IgD-negative memory B cell (primary cell): Measurements from ENCODE around the gene TBX10. TPM values are rescaled to one million over a fixed set of nuclear protein-coding genes. Genes with fewer than 3 reads are reported as not detected.
"Not testable (repeated sequence)": the region's sequence is repeated elsewhere in the genome, so short reads cannot be mapped to it uniquely, and the experiment has no call there.

Source experiments
- H3K27ac Mint-ChIP-seq, 3 donors: one replicate each; pipeline ENCODE4 v1.8.0; 2020 to 2022; ENCODE audit warnings: mild to moderate bottlenecking in 3 of 3, mixed read lengths in 3 of 3, moderate library complexity in 1 of 3
- H3K27me3 Mint-ChIP-seq: one replicate; pipeline ENCODE4 v1.8.0; 2021; ENCODE audit warnings: mixed read lengths
- H3K36me3 Mint-ChIP-seq: one replicate; pipeline ENCODE4 v1.8.0; 2020; ENCODE audit warnings: mild to moderate bottlenecking, mixed read lengths
- H3K4me1 Mint-ChIP-seq, 3 donors: one replicate each; pipeline ENCODE4 v1.8.0; 2020 to 2022; ENCODE audit warnings: mixed read lengths in 3 of 3, mild to moderate bottlenecking in 1 of 3
- H3K4me3 Mint-ChIP-seq, 4 donors: one replicate each; pipeline ENCODE4 v1.8.0; 2020 to 2022; ENCODE audit warnings: mild to moderate bottlenecking in 4 of 4, mixed read lengths in 4 of 4, moderate library complexity in 3 of 4
- H3K9me3 Mint-ChIP-seq, 3 donors: one replicate each; pipeline ENCODE4 v1.8.0; 2020 to 2021; ENCODE audit warnings: mixed read lengths in 3 of 3, mild to moderate bottlenecking in 1 of 3
- polyA plus RNA-seq: library from polyadenylated mRNA; unstranded; fragments of 300-500 nt; fragmentation: Illumina TruSeq; gene quantifications from one replicate; pipeline ENCODE4 v1.2.3, GENCODE V29; 2021

Gene TBX10
- not detected for polyA plus RNA-seq

DNA sequence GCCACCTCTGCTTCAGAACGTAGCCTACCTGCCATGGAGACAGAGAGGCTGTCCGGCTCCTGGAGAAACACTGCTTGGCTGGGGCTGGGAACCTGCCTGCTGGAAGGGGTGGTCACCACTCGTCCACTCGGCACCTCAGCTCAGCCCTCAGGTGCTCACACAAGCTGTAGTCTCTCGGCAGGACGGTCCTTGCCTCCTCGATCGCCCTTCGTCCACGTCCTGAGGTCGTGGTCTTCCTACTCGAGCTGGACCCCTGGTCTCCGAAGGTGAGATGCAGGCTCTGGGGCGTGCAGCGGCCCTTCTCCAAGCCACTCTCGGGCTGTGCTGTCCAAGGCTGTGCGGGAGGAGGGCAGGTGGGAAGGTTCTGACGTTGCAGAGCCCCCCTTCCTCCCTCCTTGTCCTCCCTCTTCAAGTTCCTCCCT is at the start of gene TBX10:
TSS of gene TBX10 (minus strand) at position 326 of the 422 bp plus-strand sequence. CDS start at position 35, 291 bp downstream.
- peaks cover 11% of the 10 kb centered on the region for H3K27me3 Mint-ChIP-seq
- peak within 1 kb of the TSS in 1 of 4 donors; percentile 45 for H3K4me3 Mint-ChIP-seq
- H3K9me3 Mint-ChIP-seq = peaks cover 0 to 4% (median 0%) of the 10 kb centered on the region in 3 donors
- H3K36me3 Mint-ChIP-seq = peaks cover 1% of the 10 kb centered on the region
- H3K4me1 Mint-ChIP-seq = peaks cover 3 to 6% (median 5%) of the 10 kb centered on the region in 3 donors
- no peak within 1 kb of the TSS for H3K27ac Mint-ChIP-seq

- Mint-ChIP-seq H3K9me3 (no peaks in the 10 kb centered on the region), H3K27me3 (peaks cover 24% of the 10 kb centered on the region), H3K4me1 (no peaks in the 10 kb centered on the region), H3K36me3 (no peaks in the 10 kb centered on the region), H3K4me3 (no peak overlapping the region), H3K27ac (no peak overlapping the region)
Measured at GRCh38 chr11:67689178-67689577, 49.6 kb upstream of the TBX10 start.

DNA sequence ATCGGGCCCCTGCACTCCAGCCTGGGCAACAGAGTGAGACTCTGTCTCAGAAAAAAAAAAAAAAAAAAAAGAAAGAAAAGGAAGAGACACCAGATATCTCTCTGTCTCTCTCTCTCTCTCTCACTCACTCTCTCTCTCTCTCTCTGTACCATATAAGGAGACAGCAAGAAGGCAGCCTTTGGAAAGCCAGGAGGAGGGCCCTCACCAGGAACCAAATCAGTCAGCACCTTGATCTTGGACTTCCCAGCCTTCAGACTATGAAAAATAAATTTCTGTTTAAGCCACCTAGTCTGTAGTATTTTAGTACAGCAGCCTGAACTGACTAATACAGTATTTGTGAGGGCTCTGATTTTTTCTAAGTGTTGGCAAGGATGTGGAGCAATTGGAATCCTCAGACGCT is 48.4 kb upstream of the TBX10 start:
- no peak overlapping the region for H3K27ac Mint-ChIP-seq
- no peaks in the 10 kb centered on the region for H3K9me3 Mint-ChIP-seq
- H3K27me3 Mint-ChIP-seq = peaks cover 24% of the 10 kb centered on the region
- no peaks in the 10 kb centered on the region for H3K4me1 Mint-ChIP-seq
- no peak overlapping the region for H3K4me3 Mint-ChIP-seq
- no peaks in the 10 kb centered on the region for H3K36me3 Mint-ChIP-seq

GRCh38 chr11:67685641-67686332 is 46.2 kb upstream of the TBX10 start:
- not testable (repeated sequence) for H3K27ac Mint-ChIP-seq, H3K9me3 Mint-ChIP-seq, H3K4me3 Mint-ChIP-seq, H3K4me1 Mint-ChIP-seq, H3K36me3 Mint-ChIP-seq
- H3K27me3 Mint-ChIP-seq = peaks cover 24% of the 10 kb centered on the region

GRCh38 chr11:67682126-67683034 is 42.8 kb upstream of the TBX10 start:
- H3K27me3 Mint-ChIP-seq = peaks cover 14% of the 10 kb centered on the region
- H3K9me3 Mint-ChIP-seq, H3K27ac Mint-ChIP-seq, H3K4me3 Mint-ChIP-seq, H3K4me1 Mint-ChIP-seq, H3K36me3 Mint-ChIP-seq: not testable (repeated sequence)

GRCh38 chr11:67680696-67681470 is 41.3 kb upstream of the TBX10 start:
- Mint-ChIP-seq H3K4me1 (no peaks in the 10 kb centered on the region), H3K27me3 (peaks cover 17% of the 10 kb centered on the region), H3K36me3 (no peaks in the 10 kb centered on the region), H3K4me3 (no peak overlapping the region), H3K9me3 (peaks cover 0 to 3% (median 1%) of the 10 kb centered on the region in 3 donors), H3K27ac (no peak overlapping the region)

DNA sequence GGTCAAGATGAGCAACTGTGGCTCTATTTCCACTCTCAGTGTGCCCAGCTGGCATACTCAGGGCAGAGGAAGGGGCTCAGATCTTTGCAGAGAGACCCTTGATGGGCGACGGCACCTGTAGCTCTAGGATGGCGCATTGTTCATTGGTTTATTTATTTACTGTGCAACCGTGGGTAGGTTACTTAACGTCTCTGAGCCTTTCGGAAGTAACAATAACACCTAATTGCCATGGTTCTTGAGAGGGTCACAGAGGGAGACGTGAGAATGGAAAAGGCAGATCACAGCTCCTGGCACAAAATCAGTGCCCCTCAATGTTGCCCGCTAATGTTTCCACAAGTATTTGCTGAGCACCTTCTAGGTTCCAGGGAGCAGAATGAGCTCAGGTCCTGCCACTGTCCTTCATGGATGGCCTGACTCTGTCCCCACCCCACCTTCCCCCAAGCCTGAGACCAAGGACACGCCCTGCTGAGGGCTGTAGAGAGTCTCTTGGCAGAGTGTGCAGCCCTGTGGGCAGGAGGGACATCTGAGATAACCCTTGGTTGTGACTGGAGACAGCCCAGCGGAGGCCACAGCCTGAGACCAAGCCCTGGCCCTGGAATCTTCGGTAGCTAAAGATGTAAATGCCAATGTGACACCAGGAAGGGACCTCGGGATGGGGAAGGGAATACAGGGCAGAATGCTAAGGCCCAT is 35.6 kb upstream of the TBX10 start:
- Mint-ChIP-seq H3K4me1 (no peaks in the 10 kb centered on the region), H3K36me3 (no peaks in the 10 kb centered on the region), H3K27ac (peak overlapping the region in 1 of 3 donors; percentile 37), H3K9me3 (peaks cover 0 to 3% (median 1%) of the 10 kb centered on the region in 3 donors), H3K27me3 (peaks cover 37% of the 10 kb centered on the region), H3K4me3 (no peak overlapping the region)

DNA sequence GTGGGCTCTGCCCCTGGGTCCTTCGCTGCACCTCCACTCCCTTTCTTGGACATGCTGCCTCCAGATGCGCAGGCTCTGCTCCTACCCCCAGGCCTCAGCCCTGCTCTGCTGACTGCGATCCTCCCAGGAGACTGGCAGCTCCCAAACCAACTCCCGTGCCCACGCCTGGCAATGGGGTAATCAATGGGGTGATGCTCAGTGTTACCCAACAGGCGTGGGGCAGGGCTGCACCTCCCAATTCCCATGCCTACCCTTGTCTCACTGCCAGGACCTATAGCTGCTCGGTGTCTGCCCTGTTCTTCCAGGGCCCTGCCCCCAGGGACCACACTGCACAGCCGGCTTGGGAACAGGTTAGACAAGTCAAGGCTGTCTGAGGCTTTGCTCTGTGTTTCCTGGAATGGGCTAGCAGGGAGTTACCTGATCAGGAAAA is 34.9 kb upstream of the TBX10 start, which contains the start of gene ALDH3B2:
TSS of gene ALDH3B2 (minus strand) at position 182 of the 430 bp plus-strand sequence. CDS start 7,688 bp downstream, outside the sequence.
- Mint-ChIP-seq H3K4me3 (no peak within 1 kb of the TSS), H3K9me3 (peaks cover 0 to 3% (median 1%) of the 10 kb centered on the region in 3 donors), H3K27me3 (peaks cover 37% of the 10 kb centered on the region), H3K4me1 (no peaks in the 10 kb centered on the region), H3K27ac (peak within 1 kb of the TSS in 2 of 3 donors; percentile 37 to 53), H3K36me3 (no peaks in the 10 kb centered on the region)

DNA sequence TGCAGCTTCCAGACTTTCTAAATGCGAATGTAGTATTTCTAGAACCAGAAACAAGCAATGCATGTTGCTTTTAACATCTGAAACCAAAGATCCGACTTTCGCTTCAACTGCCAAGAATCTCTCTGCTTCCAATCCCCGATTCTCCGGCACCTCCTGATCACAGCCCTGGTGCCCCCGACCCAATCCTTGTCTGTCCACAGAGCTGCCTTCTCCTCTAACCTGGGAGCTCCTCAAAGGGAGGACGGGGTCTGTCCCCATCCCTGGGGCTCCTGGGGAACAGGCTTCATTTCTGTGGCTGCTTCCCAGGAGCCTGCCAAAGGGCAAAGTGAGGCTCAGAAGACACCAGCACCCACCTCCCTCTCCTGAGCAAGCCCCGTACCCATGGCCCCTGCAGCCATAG is 34.3 kb upstream of the TBX10 start:
- Mint-ChIP-seq H3K27me3 (peaks cover 37% of the 10 kb centered on the region), H3K9me3 (peaks cover 0 to 3% (median 1%) of the 10 kb centered on the region in 3 donors), H3K4me1 (no peaks in the 10 kb centered on the region), H3K36me3 (no peaks in the 10 kb centered on the region), H3K4me3 (no peak overlapping the region), H3K27ac (no peak overlapping the region)

- peaks cover 0 to 3% (median 1%) of the 10 kb centered on the region in 3 donors for H3K9me3 Mint-ChIP-seq
- peaks cover 37% of the 10 kb centered on the region for H3K27me3 Mint-ChIP-seq
- no peaks in the 10 kb centered on the region for H3K36me3 Mint-ChIP-seq
- H3K4me3 Mint-ChIP-seq = no peak overlapping the region
- no peak overlapping the region for H3K27ac Mint-ChIP-seq
- no peaks in the 10 kb centered on the region for H3K4me1 Mint-ChIP-seq
Measured at GRCh38 chr11:67673358-67673757, 33.8 kb upstream of the TBX10 start.

DNA sequence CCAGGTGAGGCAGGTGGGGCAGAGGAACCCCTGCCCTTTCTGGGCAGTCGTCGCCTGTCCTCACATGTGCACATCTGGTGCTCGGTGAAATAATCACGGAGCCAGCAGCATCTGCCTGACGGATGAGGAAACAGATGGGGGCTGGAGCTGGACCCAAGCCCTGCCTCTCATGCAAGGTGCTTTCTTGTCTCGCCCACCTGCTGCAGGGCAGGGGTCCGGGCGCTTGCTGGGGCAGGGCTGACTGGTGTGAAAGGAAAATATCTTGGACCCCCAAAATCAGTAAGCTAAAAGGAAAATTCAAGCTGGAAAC is 31.6 kb upstream of the TBX10 start:
- H3K27ac Mint-ChIP-seq = no peak overlapping the region
- H3K36me3 Mint-ChIP-seq = no peaks in the 10 kb centered on the region
- peaks cover 0 to under 1% (median 0%) of the 10 kb centered on the region in 3 donors for H3K9me3 Mint-ChIP-seq
- H3K27me3 Mint-ChIP-seq = peaks cover 29% of the 10 kb centered on the region
- H3K4me3 Mint-ChIP-seq = no peak overlapping the region
- peaks cover 0 to 6% (median 5%) of the 10 kb centered on the region in 3 donors for H3K4me1 Mint-ChIP-seq

DNA sequence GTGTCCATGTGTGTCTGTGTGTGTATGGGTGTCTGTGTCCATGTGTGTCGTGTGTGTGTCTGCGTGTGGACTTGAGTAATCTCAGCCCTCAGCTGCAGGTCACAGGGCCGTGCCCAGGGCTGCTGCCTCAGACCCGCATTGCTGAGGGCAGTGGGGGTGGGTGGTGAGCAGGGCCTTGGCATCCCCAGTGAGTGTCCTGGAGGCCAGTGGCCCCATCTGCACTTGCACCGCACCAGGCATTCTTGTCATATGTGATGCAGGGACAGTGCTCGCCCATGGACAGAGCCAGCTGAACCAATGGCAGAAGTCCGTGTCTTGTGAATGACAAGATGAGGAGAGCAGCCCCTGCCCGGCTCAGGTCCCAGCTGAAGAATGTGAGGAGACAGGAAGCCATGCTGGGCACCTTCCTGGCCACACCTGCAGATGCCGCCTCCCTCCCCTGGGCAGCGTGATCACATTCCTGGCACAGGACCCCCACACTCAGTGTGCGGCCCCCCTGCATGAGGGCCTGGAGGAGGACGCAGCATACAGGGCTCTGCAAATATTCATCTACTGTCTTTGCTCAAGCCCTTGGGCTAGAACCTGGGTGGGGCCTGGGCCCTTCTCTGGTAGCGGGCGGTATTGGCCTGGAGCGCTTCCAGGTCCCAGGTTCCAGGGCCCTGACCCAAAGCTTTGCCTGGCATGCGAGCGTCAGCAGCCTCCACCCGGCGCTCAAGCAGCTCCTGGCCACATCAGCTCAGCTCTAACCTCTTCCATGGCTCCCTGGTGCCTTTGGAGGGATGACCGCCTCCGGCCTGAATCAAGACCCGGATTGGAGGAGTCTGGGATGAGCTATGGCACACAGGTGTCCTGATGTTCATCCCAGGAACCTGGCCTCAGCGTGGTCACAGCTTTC is 31.0 kb upstream of the TBX10 start:
- H3K4me3 Mint-ChIP-seq = no peak overlapping the region

DNA sequence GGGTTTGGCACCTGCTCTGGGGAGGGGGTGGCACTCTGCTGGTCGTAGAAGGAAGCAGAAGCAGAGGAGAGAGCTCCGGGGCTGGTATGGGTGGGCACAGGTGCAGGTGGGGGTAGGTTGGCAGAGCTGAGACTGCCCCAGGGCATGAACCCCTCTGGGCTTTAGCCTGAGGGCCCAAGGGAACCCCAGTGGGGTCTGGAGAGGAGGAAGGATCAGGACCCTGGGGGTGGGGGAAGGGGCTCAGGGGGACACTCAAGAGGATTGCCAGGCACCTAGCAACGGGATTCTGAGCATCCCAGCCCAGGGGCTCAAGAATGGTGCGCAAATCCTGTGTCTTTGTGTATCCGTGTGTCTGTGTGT is 28.6 kb upstream of the TBX10 start:
- Mint-ChIP-seq H3K36me3 (no peaks in the 10 kb centered on the region), H3K4me1 (peaks cover 0 to 6% (median 5%) of the 10 kb centered on the region in 3 donors), H3K27me3 (peaks cover 15% of the 10 kb centered on the region), H3K9me3 (no peaks in the 10 kb centered on the region), H3K4me3 (no peak overlapping the region), H3K27ac (no peak overlapping the region)

More for the DNA sequence above, 31.0 kb upstream of the TBX10 start:
- Mint-ChIP-seq H3K36me3 (no peaks in the 10 kb centered on the region), H3K27me3 (peaks cover 27% of the 10 kb centered on the region), H3K4me1 (peaks cover 0 to 6% (median 5%) of the 10 kb centered on the region in 3 donors), H3K9me3 (no peaks in the 10 kb centered on the region), H3K27ac (no peak overlapping the region)
